Measurements from ENCODE around the gene DACH1.
A peak's percentile ranks its signal among the peaks of the same experiment; 100 is the strongest.

The DACH1 gene

GRCh38 chr13:71830736-71831135 is 36.3 kb downstream of the DACH1 start:
- Histone ChIP-seq H3K9me3 (ENCODE audit: control insufficient read depth, insufficient read depth, low read depth, low read length) (no peaks in the 10 kb centered on the region), H3K4me3 (ENCODE audit: low read depth, low read length) (no peak overlapping the region), H3K36me3 (ENCODE audit: control insufficient read depth in 2 of 2, insufficient read depth in 1 of 2, low read length in 2 of 2) (no peaks in the 10 kb centered on the region), H3K27ac (ENCODE audit: extremely low read depth, low read depth, low read length) (no peak overlapping the region), H3K4me1 (ENCODE audit: control insufficient read depth, insufficient read depth, low read length) (no peaks in the 10 kb centered on the region; the same call in 1 of the 2 replicates)
- CTCF ChIA-PET: no interaction called here
- POLR2A ChIA-PET: no interaction called here
- TF ChIP-seq ZNF266 (tag by site-specific recombination; IDR thresholded peaks at IDR 0.05; ENCODE audit: low read depth) (no peak), FEZF1 (tag by site-specific recombination; IDR thresholded peaks at IDR 0.05) (0 out of 2 replicates have a peak, but pooled peaks have one; percentile 36), ZFP3 (tag by site-specific recombination; IDR thresholded peaks at IDR 0.05; ENCODE audit: low read depth) (no peak), ZBTB1 (tag by site-specific recombination; IDR thresholded peaks at IDR 0.05) (no peak)

DNA sequence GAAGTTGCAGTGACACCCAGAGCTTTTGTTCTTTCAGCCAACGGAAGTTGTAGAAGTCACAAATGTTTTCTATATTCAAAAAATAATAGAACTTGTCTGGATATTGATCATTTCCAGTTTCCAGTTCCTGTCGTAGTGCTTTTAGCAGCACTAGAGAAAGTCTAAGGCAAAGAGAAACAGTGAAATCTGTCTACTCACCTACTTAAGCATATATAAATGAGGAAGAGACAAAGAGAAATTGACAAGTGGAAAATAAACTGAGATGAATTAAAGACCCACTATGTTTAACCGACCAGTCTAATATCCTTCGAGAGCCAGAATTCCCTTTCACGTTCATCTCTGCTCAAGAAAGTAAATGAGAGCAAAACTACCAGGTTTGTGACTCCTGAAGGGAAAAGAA is 36.7 kb downstream of the DACH1 start:
- no peak for TF ChIP-seq ZNF16 (tag by site-specific recombination; IDR thresholded peaks at IDR 0.05; ENCODE audit: low read depth)
- TF ChIP-seq ZBTB26 (tag by site-specific recombination; optimal IDR thresholded peaks at IDR 0.05): no peak
- TF ChIP-seq EGR2 (tag by site-specific recombination; IDR thresholded peaks at IDR 0.05; ENCODE audit: low read depth): no peak
- TF ChIP-seq, protein P1, sequence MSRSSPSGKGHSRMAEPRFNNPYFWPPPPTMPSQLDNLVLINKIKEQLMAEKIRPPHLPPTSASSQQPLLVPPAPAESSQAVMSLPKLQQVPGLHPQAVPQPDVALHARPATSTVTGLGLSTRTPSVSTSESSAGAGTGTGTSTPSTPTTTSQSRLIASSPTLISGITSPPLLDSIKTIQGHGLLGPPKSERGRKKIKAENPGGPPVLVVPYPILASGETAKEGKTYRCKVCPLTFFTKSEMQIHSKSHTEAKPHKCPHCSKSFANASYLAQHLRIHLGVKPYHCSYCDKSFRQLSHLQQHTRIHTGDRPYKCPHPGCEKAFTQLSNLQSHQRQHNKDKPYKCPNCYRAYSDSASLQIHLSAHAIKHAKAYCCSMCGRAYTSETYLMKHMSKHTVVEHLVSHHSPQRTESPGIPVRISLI (tag by site-specific recombination; IDR thresholded peaks at IDR 0.05): no peak
- peak; percentile 35; the same call in 1 of the 2 replicates for TF ChIP-seq PRDM1 (tag by site-specific recombination; IDR thresholded peaks at IDR 0.05)
- TF ChIP-seq ZNF830 (tag by site-specific recombination; IDR thresholded peaks at IDR 0.05; ENCODE audit: low read depth): no peak
- TF ChIP-seq ZNF664 (tag by site-specific recombination; IDR thresholded peaks at IDR 0.05): no peak
- no peak for TF ChIP-seq ZFHX2 (tag by site-specific recombination; conservative IDR thresholded peaks at IDR 0.05)
- H3K36me3 ChIP-seq (ENCODE audit: control insufficient read depth in 2 of 2, insufficient read depth in 1 of 2, low read length in 2 of 2): no peaks in the 10 kb centered on the region
- H3K27ac ChIP-seq (ENCODE audit: extremely low read depth, low read depth, low read length): no peak overlapping the region
- ChIA-PET POLR2A (no interaction called here), CTCF (no interaction called here)
- H3K4me1 ChIP-seq (ENCODE audit: control insufficient read depth, insufficient read depth, low read length): no peaks in the 10 kb centered on the region; the same call in 1 of the 2 replicates
- H3K4me3 ChIP-seq (ENCODE audit: low read depth, low read length): no peak overlapping the region
- no peaks in the 10 kb centered on the region for H3K9me3 ChIP-seq (ENCODE audit: control insufficient read depth, insufficient read depth, low read depth, low read length)

GRCh38 chr13:71829547-71829946 is 37.5 kb downstream of the DACH1 start:
- no peak overlapping the region for H3K4me3 ChIP-seq (ENCODE audit: low read depth, low read length)
- no peaks in the 10 kb centered on the region for H3K36me3 ChIP-seq (ENCODE audit: control insufficient read depth in 2 of 2, insufficient read depth in 1 of 2, low read length in 2 of 2)
- no peaks in the 10 kb centered on the region for H3K9me3 ChIP-seq (ENCODE audit: control insufficient read depth, insufficient read depth, low read depth, low read length)
- ChIA-PET POLR2A (no interaction called here), CTCF (no interaction called here)
- no peak overlapping the region for H3K27ac ChIP-seq (ENCODE audit: extremely low read depth, low read depth, low read length)
- H3K4me1 ChIP-seq (ENCODE audit: control insufficient read depth, insufficient read depth, low read length): no peaks in the 10 kb centered on the region
- TF ChIP-seq FEZF1 (tag by site-specific recombination; IDR thresholded peaks at IDR 0.05) (peak; percentile 34; the same call in 1 of the 2 replicates), TCF7L2 (IDR thresholded peaks at IDR 0.05; ENCODE audit: borderline replicate concordance, low read depth, low read length) (no peak)

DNA sequence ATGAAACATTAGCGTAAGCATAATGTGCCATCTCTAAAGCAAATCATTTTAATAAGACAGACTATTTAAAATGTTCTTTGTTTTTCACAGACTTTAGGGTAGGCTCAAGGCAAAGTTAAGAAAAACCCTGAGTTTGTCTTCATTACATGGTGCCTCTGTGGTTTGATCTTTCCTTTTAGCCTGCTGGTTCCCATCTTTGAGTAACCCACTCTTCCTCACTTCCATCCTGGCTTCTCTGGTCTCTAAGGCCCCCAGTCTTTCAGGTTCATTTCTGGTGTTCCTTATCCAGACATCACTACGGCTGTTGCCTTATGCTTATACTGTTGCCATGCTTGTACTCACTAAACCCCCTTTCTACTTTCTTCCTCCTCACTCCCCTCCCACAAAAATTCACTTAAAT is 38.4 kb downstream of the DACH1 start:
- TF ChIP-seq ZBTB17 (tag by site-specific recombination; IDR thresholded peaks at IDR 0.05): peak; percentile 41; the same call in 1 of the 2 replicates
- TF ChIP-seq PRDM1 (tag by site-specific recombination; IDR thresholded peaks at IDR 0.05): peak; percentile 23; the same call in 1 of the 2 replicates
- peak; percentile 68; the same call in 1 of the 2 replicates for TF ChIP-seq TRIM28 (IDR thresholded peaks at IDR 0.05; ENCODE audit: borderline replicate concordance, low read length)
- no peak for TF ChIP-seq ZNF433 (tag by site-specific recombination; IDR thresholded peaks at IDR 0.05; ENCODE audit: low read depth)
- no peak for TF ChIP-seq ZNF121 (tag by site-specific recombination; IDR thresholded peaks at IDR 0.05)
- Histone ChIP-seq H3K9me3 (ENCODE audit: control insufficient read depth, insufficient read depth, low read depth, low read length) (no peaks in the 10 kb centered on the region), H3K4me3 (ENCODE audit: low read depth, low read length) (no peak overlapping the region), H3K27ac (ENCODE audit: extremely low read depth, low read depth, low read length) (no peak overlapping the region), H3K36me3 (ENCODE audit: control insufficient read depth in 2 of 2, insufficient read depth in 1 of 2, low read length in 2 of 2) (no peaks in the 10 kb centered on the region), H3K4me1 (ENCODE audit: control insufficient read depth, insufficient read depth, low read length) (no peaks in the 10 kb centered on the region)
- POLR2A ChIA-PET: no interaction called here
- CTCF ChIA-PET: no interaction called here
